HL-60 (cell line): ENCODE measurements around the gene TSC2.

Experiments
- DNase-seq, 2 experiments: peaks; one replicate each; pipeline ENCODE4 v3.0.0-alpha.2; 2010 to 2020; ENCODE audit warnings: low read depth in 1 of 2, low spot score in 1 of 2
- H3K27ac ChIP-seq: fragments of 250-450 bp; sonication (Bioruptor Pico); replicated peaks from 2 replicates; pipeline ENCODE4 v1.5.1; 2020; ENCODE audit warnings: mild to moderate bottlenecking, moderate library complexity
- H3K27me3 ChIP-seq: fragments of 250-450 bp; sonication (Bioruptor Pico); 2 replicates; pipeline ENCODE4 v1.5.1; 2021; ENCODE audit warnings: mild to moderate bottlenecking, moderate library complexity; ENCODE audit not compliant: insufficient read depth, poor library complexity, severe bottlenecking
- H3K4me3 ChIP-seq: replicated peaks from 2 replicates; pipeline ENCODE4 v1.5.1; 2011; ENCODE audit warnings: mild to moderate bottlenecking, control low read depth, low read length; ENCODE audit not compliant: insufficient read depth
- GABPA ChIP-seq: IDR thresholded peaks from 2 replicates; pipeline ENCODE4 v1.6.1; 2012; ENCODE audit warnings: low read depth
- POLR2AphosphoS5 ChIP-seq: IDR thresholded peaks from 2 replicates; pipeline ENCODE4 v1.6.1; 2012; ENCODE audit warnings: low read depth
- SPI1 ChIP-seq: IDR thresholded peaks from 2 replicates; pipeline ENCODE4 v1.6.1; 2012; ENCODE audit warnings: low read depth, mild to moderate bottlenecking, borderline replicate concordance
- TF ChIP-seq, protein P1 (sequence below): IDR thresholded peaks from one replicate; pipeline ENCODE4 v1.5.1; 2011; ENCODE audit warnings: low read length, control low read depth, inconsistent platforms; ENCODE audit not compliant: insufficient read depth
- TF ChIP-seq, protein P2 (sequence below): IDR thresholded peaks from 2 replicates; pipeline ENCODE4 v1.6.1; 2012; ENCODE audit warnings: low read depth; ENCODE audit not compliant: insufficient replicate concordance

Gene TSC2

DNA sequence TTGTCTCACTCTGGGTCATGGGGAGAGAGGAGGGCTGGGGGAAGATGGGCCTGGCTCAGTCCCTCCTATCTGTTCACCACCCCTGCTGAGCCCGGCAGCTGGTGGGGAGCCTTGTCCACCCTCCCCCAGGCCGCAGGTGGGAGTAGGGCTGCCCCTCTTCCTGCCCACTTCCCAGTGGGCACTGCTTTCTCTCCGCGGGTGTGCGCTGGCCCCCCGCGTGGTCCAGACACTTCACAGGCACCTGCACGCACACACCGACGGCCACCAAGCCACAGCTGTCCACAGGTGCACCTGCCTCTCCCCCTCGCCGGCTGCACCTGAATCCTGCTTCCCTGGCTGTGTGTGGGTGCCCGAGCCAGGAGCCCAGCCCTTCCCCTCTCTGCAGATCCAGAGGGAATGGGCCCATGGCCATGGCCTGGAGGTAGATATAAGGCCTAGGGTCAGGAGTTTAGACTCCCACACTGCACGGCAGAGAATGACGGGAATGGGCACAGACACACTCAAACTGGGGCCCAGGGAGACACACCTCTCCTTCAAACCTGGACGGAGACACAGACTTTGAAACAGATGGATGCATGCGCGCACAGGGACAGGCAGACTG, 19.1 kb upstream of the TSC2 start:
- H3K27ac ChIP-seq, result no peak overlapping the region
- DNase-seq, result no peak
- no peak overlapping the region for H3K4me3 ChIP-seq
- H3K27me3 ChIP-seq, result peaks cover 29% of the 10 kb centered on the region
- TF ChIP-seq SPI1 (no peak), POLR2AphosphoS5 (no peak), GABPA (no peak)
- TF ChIP-seq, protein P1, sequence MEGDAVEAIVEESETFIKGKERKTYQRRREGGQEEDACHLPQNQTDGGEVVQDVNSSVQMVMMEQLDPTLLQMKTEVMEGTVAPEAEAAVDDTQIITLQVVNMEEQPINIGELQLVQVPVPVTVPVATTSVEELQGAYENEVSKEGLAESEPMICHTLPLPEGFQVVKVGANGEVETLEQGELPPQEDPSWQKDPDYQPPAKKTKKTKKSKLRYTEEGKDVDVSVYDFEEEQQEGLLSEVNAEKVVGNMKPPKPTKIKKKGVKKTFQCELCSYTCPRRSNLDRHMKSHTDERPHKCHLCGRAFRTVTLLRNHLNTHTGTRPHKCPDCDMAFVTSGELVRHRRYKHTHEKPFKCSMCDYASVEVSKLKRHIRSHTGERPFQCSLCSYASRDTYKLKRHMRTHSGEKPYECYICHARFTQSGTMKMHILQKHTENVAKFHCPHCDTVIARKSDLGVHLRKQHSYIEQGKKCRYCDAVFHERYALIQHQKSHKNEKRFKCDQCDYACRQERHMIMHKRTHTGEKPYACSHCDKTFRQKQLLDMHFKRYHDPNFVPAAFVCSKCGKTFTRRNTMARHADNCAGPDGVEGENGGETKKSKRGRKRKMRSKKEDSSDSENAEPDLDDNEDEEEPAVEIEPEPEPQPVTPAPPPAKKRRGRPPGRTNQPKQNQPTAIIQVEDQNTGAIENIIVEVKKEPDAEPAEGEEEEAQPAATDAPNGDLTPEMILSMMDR, result no peak
- TF ChIP-seq, protein P2, sequence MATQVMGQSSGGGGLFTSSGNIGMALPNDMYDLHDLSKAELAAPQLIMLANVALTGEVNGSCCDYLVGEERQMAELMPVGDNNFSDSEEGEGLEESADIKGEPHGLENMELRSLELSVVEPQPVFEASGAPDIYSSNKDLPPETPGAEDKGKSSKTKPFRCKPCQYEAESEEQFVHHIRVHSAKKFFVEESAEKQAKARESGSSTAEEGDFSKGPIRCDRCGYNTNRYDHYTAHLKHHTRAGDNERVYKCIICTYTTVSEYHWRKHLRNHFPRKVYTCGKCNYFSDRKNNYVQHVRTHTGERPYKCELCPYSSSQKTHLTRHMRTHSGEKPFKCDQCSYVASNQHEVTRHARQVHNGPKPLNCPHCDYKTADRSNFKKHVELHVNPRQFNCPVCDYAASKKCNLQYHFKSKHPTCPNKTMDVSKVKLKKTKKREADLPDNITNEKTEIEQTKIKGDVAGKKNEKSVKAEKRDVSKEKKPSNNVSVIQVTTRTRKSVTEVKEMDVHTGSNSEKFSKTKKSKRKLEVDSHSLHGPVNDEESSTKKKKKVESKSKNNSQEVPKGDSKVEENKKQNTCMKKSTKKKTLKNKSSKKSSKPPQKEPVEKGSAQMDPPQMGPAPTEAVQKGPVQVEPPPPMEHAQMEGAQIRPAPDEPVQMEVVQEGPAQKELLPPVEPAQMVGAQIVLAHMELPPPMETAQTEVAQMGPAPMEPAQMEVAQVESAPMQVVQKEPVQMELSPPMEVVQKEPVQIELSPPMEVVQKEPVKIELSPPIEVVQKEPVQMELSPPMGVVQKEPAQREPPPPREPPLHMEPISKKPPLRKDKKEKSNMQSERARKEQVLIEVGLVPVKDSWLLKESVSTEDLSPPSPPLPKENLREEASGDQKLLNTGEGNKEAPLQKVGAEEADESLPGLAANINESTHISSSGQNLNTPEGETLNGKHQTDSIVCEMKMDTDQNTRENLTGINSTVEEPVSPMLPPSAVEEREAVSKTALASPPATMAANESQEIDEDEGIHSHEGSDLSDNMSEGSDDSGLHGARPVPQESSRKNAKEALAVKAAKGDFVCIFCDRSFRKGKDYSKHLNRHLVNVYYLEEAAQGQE, result no peak

DNA sequence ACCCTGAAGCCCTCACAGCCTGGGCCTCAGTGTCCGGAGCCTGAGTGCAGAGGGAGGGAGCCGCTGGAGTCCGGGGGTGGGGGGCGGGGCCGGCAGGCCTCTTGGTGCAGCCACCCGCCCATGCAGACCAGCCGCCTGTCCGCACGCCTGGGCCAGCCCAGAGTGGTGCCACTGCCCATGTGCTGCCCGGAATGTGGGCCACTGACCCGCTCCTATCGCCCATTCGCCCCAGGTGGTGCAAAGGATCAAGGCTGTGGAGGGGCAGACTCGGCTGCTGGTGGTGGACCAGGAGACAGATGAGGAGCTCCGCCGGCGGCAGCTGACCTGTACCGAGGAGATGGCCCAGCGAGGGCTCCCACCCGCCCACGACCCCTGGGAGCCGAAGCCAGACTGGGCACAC, 18.4 kb upstream of the TSC2 start:
- H3K27ac ChIP-seq, result no peak overlapping the region
- no peak for TF ChIP-seq SPI1
- TF ChIP-seq, protein P1, result no peak
- TF ChIP-seq, protein P2, result no peak
- no peak for TF ChIP-seq POLR2AphosphoS5
- TF ChIP-seq GABPA, result no peak
- H3K4me3 ChIP-seq, result no peak overlapping the region
- peaks cover 29% of the 10 kb centered on the region for H3K27me3 ChIP-seq
- no peak for DNase-seq

DNA sequence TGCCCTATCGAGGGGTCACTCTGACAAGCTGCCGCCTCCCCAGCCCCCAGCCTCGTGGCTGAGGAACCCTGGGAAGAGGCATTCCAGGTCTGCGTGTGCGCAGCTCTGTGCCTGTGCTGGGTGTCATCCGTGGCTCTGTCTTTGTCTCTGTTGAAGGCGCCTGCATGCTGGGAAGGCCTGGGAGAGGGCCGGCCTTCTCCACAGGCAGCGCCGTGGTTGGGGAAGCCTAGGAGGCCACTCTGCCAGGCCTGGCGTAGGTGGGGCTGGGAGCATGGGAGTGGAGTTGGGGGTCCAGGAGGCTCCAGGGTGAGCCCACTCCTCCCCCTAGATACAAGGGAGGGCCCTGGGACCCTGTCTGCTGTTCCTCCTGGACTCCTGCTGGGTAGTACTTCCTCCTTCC, 17.7 kb upstream of the TSC2 start:
- Histone ChIP-seq H3K4me3 (no peak overlapping the region), H3K27me3 (peaks cover 29% of the 10 kb centered on the region), H3K27ac (no peak overlapping the region)
- TF ChIP-seq, protein P1, result no peak
- TF ChIP-seq, protein P2, result no peak
- TF ChIP-seq POLR2AphosphoS5 (no peak), SPI1 (no peak), GABPA (no peak)
- DNase-seq, result no peak
